ENCODE measurements around the gene ALPI.
"Not testable (repeated sequence)": the region's sequence is repeated elsewhere in the genome, so short reads cannot be mapped to it uniquely, and the experiment has no call there.

- TF ChIP-seq CTCF (IDR thresholded peaks at IDR 0.05): peak; percentile 84
- TF ChIP-seq EZH2phosphoT487, EZH2 (IDR thresholded peaks at IDR 0.05): not testable (repeated sequence)
Measured at GRCh38 chr2:232440220-232441018, 15.5 kb upstream of the ALPI start.
